HepG2 (cell line): Measurements from ENCODE around the gene UTRN. TPM values are rescaled to one million over a fixed set of nuclear protein-coding genes. Genes with fewer than 3 reads are reported as not detected.

Experiments
- CEBPG ChIP-seq: IDR thresholded peaks from 2 replicates; pipeline ENCODE4 v1.6.1; 2016
- DNMT1 ChIP-seq: sonication (generic); formaldehyde crosslinking; IDR thresholded peaks from 2 replicates; pipeline ENCODE4 v1.5.1; 2020; ENCODE audit warnings: mild to moderate bottlenecking, missing genetic modification reagents
- FOXK1 ChIP-seq: sonication (generic); formaldehyde crosslinking; IDR thresholded peaks from 2 replicates; pipeline ENCODE4 v1.4.0; 2020; ENCODE audit warnings: low read depth, missing genetic modification reagents, borderline replicate concordance
- GATA4 ChIP-seq: sonication (generic); IDR thresholded peaks from 2 replicates; pipeline ENCODE4 v1.6.1; 2016; ENCODE audit warnings: antibody characterized with exemption, low read depth, borderline replicate concordance
- HIC2 ChIP-seq: sonication (generic); formaldehyde crosslinking; IDR thresholded peaks from 2 replicates; pipeline ENCODE4 v1.9.0; 2022; ENCODE audit warnings: low read depth, missing genetic modification reagents
- HMG20A ChIP-seq: IDR thresholded peaks from 2 replicates; pipeline ENCODE4 v1.6.1; 2016; ENCODE audit warnings: borderline replicate concordance
- ISL2 ChIP-seq: sonication (generic); formaldehyde crosslinking; IDR thresholded peaks from 2 replicates; pipeline ENCODE4 v1.5.0; 2020; ENCODE audit warnings: missing genetic modification reagents
- KLF16 ChIP-seq, 2 experiments: sonication (generic) in 1 of 2; formaldehyde crosslinking in 1 of 2; IDR thresholded peaks; 2 replicates each; pipeline versions ENCODE4 v1.6.1 to v1.8.0; 2016 to 2023; ENCODE audit warnings: missing genetic modification reagents in 2 of 2, missing compliant biosample characterization in 1 of 2
- MEF2D ChIP-seq: sonication (generic); formaldehyde crosslinking; IDR thresholded peaks from 2 replicates; pipeline ENCODE4 v1.5.1; 2020; ENCODE audit warnings: mild to moderate bottlenecking, missing genetic modification reagents
- PPARG ChIP-seq: conservative IDR thresholded peaks from 2 replicates; pipeline ENCODE4 v1.6.1; 2016; ENCODE audit warnings: missing biosample characterization, missing genetic modification reagents
- REPIN1 ChIP-seq: sonication (generic); formaldehyde crosslinking; IDR thresholded peaks from 2 replicates; pipeline ENCODE4 v1.8.0; 2022; ENCODE audit warnings: missing genetic modification reagents, low read depth, mild to moderate bottlenecking, borderline replicate concordance
- SOX6 ChIP-seq, 2 experiments: fragments of 450-650 bp in 1 of 2; sonication (generic) in 1 of 2; formaldehyde crosslinking in 1 of 2; IDR thresholded peaks; 2 replicates each; pipeline versions ENCODE4 v1.4.0 to v1.6.1; 2017 to 2020; ENCODE audit warnings: antibody characterized with exemption in 1 of 2, mild to moderate bottlenecking in 1 of 2, missing genetic modification reagents in 1 of 2
- SP4 ChIP-seq: sonication (generic); formaldehyde crosslinking; IDR thresholded peaks from 2 replicates; pipeline ENCODE4 v1.8.1; 2023; ENCODE audit warnings: mild to moderate bottlenecking, missing genetic modification reagents
- TFAP4 ChIP-seq: sonication (generic); IDR thresholded peaks from 2 replicates; pipeline ENCODE4 v1.6.1; 2016; ENCODE audit warnings: low read depth, borderline replicate concordance
- THYN1 ChIP-seq: sonication (generic); formaldehyde crosslinking; IDR thresholded peaks from 2 replicates; pipeline ENCODE4 v1.8.1; 2023; ENCODE audit warnings: low read depth, mild to moderate bottlenecking, moderate library complexity, missing genetic modification reagents, borderline replicate concordance
- TRAFD1 ChIP-seq: sonication (generic); formaldehyde crosslinking; IDR thresholded peaks from 2 replicates; pipeline ENCODE4 v1.5.1; 2020; ENCODE audit warnings: missing genetic modification reagents, mild to moderate bottlenecking, borderline replicate concordance
- YEATS4 ChIP-seq: sonication (generic); formaldehyde crosslinking; IDR thresholded peaks from 2 replicates; pipeline ENCODE4 v1.4.0; 2020; ENCODE audit warnings: missing genetic modification reagents, borderline replicate concordance
- ZC3H4 ChIP-seq: sonication (generic); formaldehyde crosslinking; IDR thresholded peaks from 2 replicates; pipeline ENCODE4 v1.4.0; 2020; ENCODE audit warnings: missing genetic modification reagents, borderline replicate concordance
- ZFP1 ChIP-seq: IDR thresholded peaks from 2 replicates; pipeline ENCODE4 v1.6.1; 2016
- ZMYM2 ChIP-seq: sonication (generic); formaldehyde crosslinking; IDR thresholded peaks from 2 replicates; pipeline ENCODE4 v1.8.0; 2022; ENCODE audit warnings: mild to moderate bottlenecking, missing genetic modification reagents
- ZNF264 ChIP-seq: sonication (generic); formaldehyde crosslinking; IDR thresholded peaks from 2 replicates; pipeline ENCODE4 v1.4.0; 2020; ENCODE audit warnings: missing genetic modification reagents
- ZNF343 ChIP-seq: sonication (generic); formaldehyde crosslinking; IDR thresholded peaks from 2 replicates; pipeline ENCODE4 v1.4.0; 2020; ENCODE audit warnings: mild to moderate bottlenecking, missing genetic modification reagents
- ZNF362 ChIP-seq: sonication (generic); formaldehyde crosslinking; IDR thresholded peaks from 2 replicates; pipeline ENCODE4 v1.4.0; 2020; ENCODE audit warnings: missing genetic modification reagents, mild to moderate bottlenecking, borderline replicate concordance
- polyA plus RNA-seq, 8 experiments: library from polyadenylated mRNA; depleted of rRNA in 3 of 8; stranded (reverse) in 7 of 8; unstranded in 1 of 8; fragments of >200 nt; fragmentation: Illumina TruSeq in 4 of 8; extraction: Trizol in 4 of 8; gene quantifications; 2 replicates each; pipeline versions ENCODE4 v1.2.1 to v1.2.3, GENCODE V29; 2011 to 2016; ENCODE audit warnings: low read depth in 4 of 8, missing spikeins in 1 of 8, mixed read lengths in 1 of 8; ENCODE audit not compliant: insufficient read depth in 1 of 8
- total RNA-seq, 5 experiments: library from RNA; depleted of rRNA; stranded (reverse); fragments of >200 nt; fragmentation: Illumina TruSeq; extraction: Trizol; gene quantifications; 2 replicates each; pipeline ENCODE4 v1.2.3, GENCODE V29; 2016; ENCODE audit warnings: low read depth in 1 of 5

The UTRN gene
- total and polyA plus RNA-seq, 2 of the 13 experiments (the other 11 are each of a cell fraction or from before 2014, with no cell fraction given), result 102 to 116 TPM

- TF ChIP-seq TRAFD1 (CRISPR knock-in tag) (no peak), ZNF362 (CRISPR knock-in tag) (peak; percentile 70; the same call in 1 of the 2 replicates), FOXK1 (peak; percentile 86; the same call in 1 of the 2 replicates), ZNF343 (CRISPR knock-in tag) (no peak), HMG20A (peak; percentile 78; the same call in 1 of the 2 replicates), PPARG (peak; percentile 59; the same call in 1 of the 2 replicates), SOX6 (IDR thresholded peaks at IDR 0.05) (no peak), SOX6 (CRISPR knock-in tag; IDR thresholded peaks at IDR 0.05) (peak; percentile 93), KLF16 (CRISPR knock-in tag; IDR thresholded peaks at IDR 0.05) (peak in 1 of 2 experiments; percentile 82; a peak in 2 of 4 replicates), TFAP4 (peak; percentile 64; the same call in 1 of the 2 replicates), HIC2 (CRISPR knock-in tag) (peak; percentile 77; the same call in 1 of the 2 replicates), THYN1 (0 out of 2 replicates have a peak, but pooled peaks have one; percentile 65), REPIN1 (no peak), YEATS4 (CRISPR knock-in tag) (peak; percentile 42; the same call in 1 of the 2 replicates), MEF2D (peak; percentile 80; the same call in 1 of the 2 replicates), ZFP1 (peak; percentile 63; the same call in 1 of the 2 replicates), ZNF264 (CRISPR knock-in tag) (no peak), ISL2 (peak; percentile 94), CEBPG (CRISPR knock-in tag) (peak; percentile 84), ZMYM2 (CRISPR knock-in tag) (peak; percentile 90), GATA4 (peak; percentile 70; the same call in 1 of the 2 replicates), DNMT1 (CRISPR knock-in tag) (no peak), SP4 (CRISPR knock-in tag) (0 out of 2 replicates have a peak, but pooled peaks have one; percentile 14), ZC3H4 (CRISPR knock-in tag) (no peak)
Measured at GRCh38 chr6:144315981-144316861, 31.1 kb downstream of the UTRN start (continued).
